Stimulated activated CD4-positive, alpha-beta T cell treated with anti-CD3 and anti-CD28 coated beads, Interleukin-1b, Interleukin-23, amount 100 ng/mL, for 1 hour (primary cell): ENCODE results near the gene ZNF70.
A peak's percentile ranks its signal among the peaks of the same experiment; 100 is the strongest.

Experiments
- DNase-seq, 2 donors: peaks; one replicate each; pipeline ENCODE4 v3.0.0-alpha.2; 2020; ENCODE audit warnings: low read depth in 2 of 2

Gene ZNF70

GRCh38 chr22:23750714-23751440 is at the start of gene ZNF70:
ZNF70 (minus strand) TSS chr22:23751112; CDS start chr22:23745140, 5,972 bp downstream.
- DNase-seq = peak; percentile 62 to 67

- DNase-seq = no peak
Observed at GRCh38 chr22:23796461-23796860, 45.5 kb upstream of the ZNF70 start.

GRCh38 chr22:23793326-23793725 is 42.4 kb upstream of the ZNF70 start:
- DNase-seq = no peak

- no peak for DNase-seq
Observed at GRCh38 chr22:23791738-23792645, 41.1 kb upstream of the ZNF70 start.

- DNase-seq = no peak
Observed at GRCh38 chr22:23790819-23791737, 40.2 kb upstream of the ZNF70 start.

GRCh38 chr22:23789638-23790037 is 38.7 kb upstream of the ZNF70 start:
- no peak for DNase-seq

- DNase-seq = no peak
Observed at GRCh38 chr22:23789121-23789520, 38.2 kb upstream of the ZNF70 start.

GRCh38 chr22:23787910-23788309 is 37.0 kb upstream of the ZNF70 start:
- no peak for DNase-seq

- DNase-seq = no peak
Observed at GRCh38 chr22:23787600-23787896, 36.6 kb upstream of the ZNF70 start.

- peak; percentile 79 to 92 for DNase-seq
Observed at GRCh38 chr22:23786752-23787599, 36.1 kb upstream of the ZNF70 start, which contains the start of gene SMARCB1. SMARCB1 (plus strand) TSS chr22:23786966; CDS start chr22:23787170, 204 bp downstream.

GRCh38 chr22:23786261-23786710 is 35.4 kb upstream of the ZNF70 start:
- DNase-seq = no peak

GRCh38 chr22:23784215-23784732 is 33.4 kb upstream of the ZNF70 start:
- no peak for DNase-seq

GRCh38 chr22:23783265-23784150 is 32.6 kb upstream of the ZNF70 start:
- no peak for DNase-seq

GRCh38 chr22:23782703-23783102 is 31.8 kb upstream of the ZNF70 start:
- DNase-seq = no peak

- DNase-seq = no peak
Observed at GRCh38 chr22:23782252-23782651, 31.3 kb upstream of the ZNF70 start.

- DNase-seq = no peak
Observed at GRCh38 chr22:23781511-23782183, 30.7 kb upstream of the ZNF70 start.

GRCh38 chr22:23781065-23781464 is 30.2 kb upstream of the ZNF70 start:
- DNase-seq = no peak

- DNase-seq = no peak
Observed at GRCh38 chr22:23780146-23780748, 29.3 kb upstream of the ZNF70 start.

GRCh38 chr22:23779731-23780130 is 28.8 kb upstream of the ZNF70 start:
- DNase-seq = no peak
